CD14-positive monocyte (primary cell): ENCODE data around the gene AATK. TPM values are rescaled to one million over a fixed set of nuclear protein-coding genes. Genes with fewer than 3 reads are reported as not detected.

Experiments
- DNase-seq, 3 donors: peaks; one replicate each; pipeline ENCODE4 v3.0.0-alpha.2; 2011 to 2022
- H2AFZ ChIP-seq: 2 replicates; pipeline ENCODE4 v1.6.0; 2012; ENCODE audit warnings: mild to moderate bottlenecking, low read depth, low read length, inconsistent platforms; ENCODE audit not compliant: insufficient read depth, poor library complexity, severe bottlenecking
- H3K27ac ChIP-seq, 2 donors: 1 replicate in 1 of 2; 2 replicates in 1 of 2; pipeline ENCODE4 v1.5.1; 2012 to 2013; ENCODE audit warnings: low read length in 2 of 2, control low read depth in 1 of 2, inconsistent platforms in 1 of 2, low read depth in 1 of 2, mild to moderate bottlenecking in 1 of 2
- H3K27me3 ChIP-seq, 2 donors: one replicate each; pipeline versions ENCODE4 v1.6.0 to v1.6.1; 2011 to 2013; ENCODE audit warnings: low read length in 2 of 2; ENCODE audit not compliant: control insufficient read depth in 2 of 2, insufficient read depth in 2 of 2
- H3K36me3 ChIP-seq, 2 donors: replicated peaks in 1 of 2; 1 replicate in 1 of 2; 2 replicates in 1 of 2; pipeline versions ENCODE4 v1.5.1 to v1.6.1; 2012 to 2013; ENCODE audit warnings: low read length in 2 of 2, control low read depth in 1 of 2, inconsistent platforms in 1 of 2, mild to moderate bottlenecking in 1 of 2; ENCODE audit not compliant: insufficient read depth in 2 of 2, control insufficient read depth in 1 of 2
- H3K4me1 ChIP-seq, 2 donors: 1 replicate in 1 of 2; 2 replicates in 1 of 2; pipeline versions ENCODE4 v1.5.1 to v1.6.1; 2012 to 2013; ENCODE audit warnings: low read length in 2 of 2, control low read depth in 1 of 2, inconsistent platforms in 1 of 2, mild to moderate bottlenecking in 1 of 2, moderate library complexity in 1 of 2; ENCODE audit not compliant: insufficient read depth in 2 of 2, control insufficient read depth in 1 of 2
- H3K4me2 ChIP-seq: replicated peaks from 2 replicates; pipeline ENCODE3; 2012; ENCODE audit warnings: low read length, moderate library complexity, mild to moderate bottlenecking; ENCODE audit not compliant: poor library complexity, severe bottlenecking; ENCODE audit errors: extremely low read depth
- H3K4me3 ChIP-seq, 3 experiments: fragments of 200-600 bp in 1 of 3; sonication (generic) in 1 of 3; replicated peaks in 1 of 3; 1 replicate in 2 of 3; 2 replicates in 1 of 3; pipeline ENCODE4 v1.5.1; 2011 to 2013; ENCODE audit warnings: low read length in 3 of 3, mild to moderate bottlenecking in 3 of 3, control low read depth in 2 of 3, low read depth in 2 of 3, inconsistent platforms in 1 of 3, moderate library complexity in 1 of 3
- H3K79me2 ChIP-seq: 2 replicates; pipeline ENCODE4 v1.6.0; 2012; ENCODE audit warnings: mild to moderate bottlenecking, control low read depth, inconsistent platforms, low read length, moderate library complexity; ENCODE audit not compliant: insufficient read depth
- H3K9ac ChIP-seq: 2 replicates; pipeline ENCODE4 v1.6.0; 2017; ENCODE audit warnings: low read length, mild to moderate bottlenecking; ENCODE audit not compliant: insufficient read depth, poor library complexity, severe bottlenecking
- H3K9me3 ChIP-seq, 2 donors: replicated peaks in 1 of 2; 1 replicate in 1 of 2; 2 replicates in 1 of 2; pipeline versions ENCODE4 v1.5.1 to v1.6.1; 2012 to 2013; ENCODE audit warnings: low read length in 2 of 2, control low read depth in 1 of 2; ENCODE audit not compliant: control insufficient read depth in 1 of 2, insufficient read depth in 1 of 2
- H4K20me1 ChIP-seq: 2 replicates; pipeline ENCODE4 v1.6.0; 2012; ENCODE audit warnings: mild to moderate bottlenecking, low read length, control low read depth, moderate library complexity; ENCODE audit not compliant: insufficient read depth
- H3K27ac Mint-ChIP-seq, 7 donors: one replicate each; pipeline ENCODE4 v1.8.0; 2020; ENCODE audit warnings: mild to moderate bottlenecking in 7 of 7, mixed read lengths in 7 of 7, moderate library complexity in 6 of 7, inconsistent platforms in 2 of 7
- H3K27me3 Mint-ChIP-seq, 3 donors: one replicate each; pipeline ENCODE4 v1.8.0; 2021 to 2022; ENCODE audit warnings: low read depth in 3 of 3, mild to moderate bottlenecking in 3 of 3, mixed read lengths in 3 of 3, moderate library complexity in 3 of 3, inconsistent platforms in 1 of 3
- H3K36me3 Mint-ChIP-seq, 2 donors: one replicate each; pipeline ENCODE4 v1.8.0; 2020; ENCODE audit warnings: mixed read lengths in 2 of 2, inconsistent platforms in 1 of 2, mild to moderate bottlenecking in 1 of 2
- H3K4me1 Mint-ChIP-seq: one replicate; pipeline ENCODE4 v1.8.0; 2020; ENCODE audit warnings: mild to moderate bottlenecking, mixed read lengths
- H3K4me3 Mint-ChIP-seq, 2 donors: one replicate each; pipeline ENCODE4 v1.8.0; 2020; ENCODE audit warnings: mild to moderate bottlenecking in 2 of 2, mixed read lengths in 2 of 2, moderate library complexity in 1 of 2
- H3K9me3 Mint-ChIP-seq, 7 donors: one replicate each; pipeline ENCODE4 v1.8.0; 2020 to 2022; ENCODE audit warnings: mixed read lengths in 7 of 7, mild to moderate bottlenecking in 6 of 7, moderate library complexity in 6 of 7, inconsistent platforms in 2 of 7
- WGBS: methylation state at CpG from one replicate; pipeline ENCODE4 v1.1.5; 2013; ENCODE audit warnings: missing lambda C conversion rate; ENCODE audit not compliant: insufficient coverage; 5-methylcytosine and 5-hydroxymethylcytosine counted together
- intact Hi-C, 2 donors: fragments of 100-400 bp; cut with micrococcal nuclease; formaldehyde crosslinking; loops; one replicate each; pipeline versions ENCODE4 v1.15.0 to v1.15.1; 2023
- polyA plus RNA-seq, 3 donors: library from polyadenylated mRNA; depleted of rRNA in 1 of 3; unstranded in 2 of 3; stranded (reverse) in 1 of 3; fragments of 300-500 nt in 2 of 3; fragments of >200 nt in 1 of 3; fragmentation: Illumina TruSeq in 2 of 3; gene quantifications; 1 replicate in 2 of 3; 2 replicates in 1 of 3; pipeline ENCODE4 v1.2.3, GENCODE V29; 2012 to 2021
- TF ChIP-seq, protein P1 (sequence below): fragments of 200-600 bp; IDR thresholded peaks from one replicate; pipeline ENCODE4 v1.8.0; 2022; ENCODE audit warnings: antibody characterized with exemption, mild to moderate bottlenecking

AATK gene
- polyA plus RNA-seq, 3 donors = 0.93 to 15.3 (median 2.0) TPM

DNA sequence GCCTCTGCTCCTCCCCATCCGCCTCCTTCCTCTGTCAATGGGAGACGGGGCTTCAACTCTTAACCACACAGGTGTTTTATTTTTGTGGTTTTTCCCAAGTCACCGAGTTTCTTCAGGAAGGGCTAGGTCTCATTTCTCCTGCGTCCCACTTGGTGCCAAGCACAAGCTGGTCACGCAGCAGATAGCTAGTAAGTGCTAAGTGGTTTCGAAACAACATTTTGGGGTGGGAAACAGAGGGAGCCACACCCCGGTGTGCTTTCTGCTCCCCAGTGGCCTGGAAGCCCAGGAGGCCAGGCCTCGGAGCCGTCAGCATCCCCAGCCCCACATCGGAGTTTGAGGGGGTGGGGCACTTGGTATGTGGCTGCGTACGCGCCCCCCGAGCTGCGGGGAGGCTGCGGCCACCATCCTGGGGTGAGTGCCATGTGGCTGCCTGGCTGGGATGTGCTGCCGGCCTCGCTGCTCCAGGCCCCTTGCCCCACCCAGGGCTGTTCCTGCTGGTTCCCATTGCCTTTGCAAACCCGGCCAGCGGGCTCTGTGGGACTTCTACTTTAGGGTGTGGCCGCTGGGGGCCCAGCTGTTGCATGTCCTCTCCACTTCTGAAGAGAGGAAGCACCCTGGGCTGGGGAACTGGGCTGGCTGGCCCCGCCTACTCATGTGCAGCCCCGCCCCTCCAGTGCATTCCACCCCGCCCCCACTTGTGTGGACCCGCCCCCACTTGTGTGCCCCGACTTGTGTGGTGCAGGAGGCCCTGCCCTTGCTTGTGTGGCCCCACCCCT is 75.5 kb downstream of the AATK start:
- Histone ChIP-seq H2AFZ (peak overlapping the region; percentile 75), H3K9me3 (no peaks in the 10 kb centered on the region), H3K27me3 (peaks cover 0 to 2% of the 10 kb centered on the region in 2 donors), H3K4me1 (peaks cover 22% of the 10 kb centered on the region in 2 donors), H3K4me3 (peak overlapping the region in 1 of 3 experiments; percentile 63), H3K9ac (no peak overlapping the region), H3K36me3 (peaks cover 7 to 9% of the 10 kb centered on the region in 2 donors), H4K20me1 (no peaks in the 10 kb centered on the region), H3K27ac (peak overlapping the region; percentile 25 to 71), H3K79me2 (no peaks in the 10 kb centered on the region), H3K4me2 (peak overlapping the region; percentile 71)
- H3K4me3 Mint-ChIP-seq = peak overlapping the region in 1 of 2 donors; percentile 54
- H3K36me3 Mint-ChIP-seq = peaks cover 10 to 14% of the 10 kb centered on the region in 2 donors
- H3K27ac Mint-ChIP-seq = peak overlapping the region in 6 of 7 donors; percentile 30 to 83 (median 57)
- peaks cover 29% of the 10 kb centered on the region for H3K4me1 Mint-ChIP-seq
- DNase-seq = peak; percentile 81 to 87 (median 85)
- TF ChIP-seq, protein P1, sequence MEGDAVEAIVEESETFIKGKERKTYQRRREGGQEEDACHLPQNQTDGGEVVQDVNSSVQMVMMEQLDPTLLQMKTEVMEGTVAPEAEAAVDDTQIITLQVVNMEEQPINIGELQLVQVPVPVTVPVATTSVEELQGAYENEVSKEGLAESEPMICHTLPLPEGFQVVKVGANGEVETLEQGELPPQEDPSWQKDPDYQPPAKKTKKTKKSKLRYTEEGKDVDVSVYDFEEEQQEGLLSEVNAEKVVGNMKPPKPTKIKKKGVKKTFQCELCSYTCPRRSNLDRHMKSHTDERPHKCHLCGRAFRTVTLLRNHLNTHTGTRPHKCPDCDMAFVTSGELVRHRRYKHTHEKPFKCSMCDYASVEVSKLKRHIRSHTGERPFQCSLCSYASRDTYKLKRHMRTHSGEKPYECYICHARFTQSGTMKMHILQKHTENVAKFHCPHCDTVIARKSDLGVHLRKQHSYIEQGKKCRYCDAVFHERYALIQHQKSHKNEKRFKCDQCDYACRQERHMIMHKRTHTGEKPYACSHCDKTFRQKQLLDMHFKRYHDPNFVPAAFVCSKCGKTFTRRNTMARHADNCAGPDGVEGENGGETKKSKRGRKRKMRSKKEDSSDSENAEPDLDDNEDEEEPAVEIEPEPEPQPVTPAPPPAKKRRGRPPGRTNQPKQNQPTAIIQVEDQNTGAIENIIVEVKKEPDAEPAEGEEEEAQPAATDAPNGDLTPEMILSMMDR = no peak
- H3K9me3 Mint-ChIP-seq = no peaks in the 10 kb centered on the region
- 28% methylated on average over 17 of the region's 26 CpGs for WGBS
- intact Hi-C loops = loop anchor here in 1 of 2 donors (5.0 kb wide), 1 partner anchor 58 kb away; no protein-coding TSS in a partner anchor
- H3K27me3 Mint-ChIP-seq = peaks cover 0 to 5% (median under 1%) of the 10 kb centered on the region in 3 donors

DNA sequence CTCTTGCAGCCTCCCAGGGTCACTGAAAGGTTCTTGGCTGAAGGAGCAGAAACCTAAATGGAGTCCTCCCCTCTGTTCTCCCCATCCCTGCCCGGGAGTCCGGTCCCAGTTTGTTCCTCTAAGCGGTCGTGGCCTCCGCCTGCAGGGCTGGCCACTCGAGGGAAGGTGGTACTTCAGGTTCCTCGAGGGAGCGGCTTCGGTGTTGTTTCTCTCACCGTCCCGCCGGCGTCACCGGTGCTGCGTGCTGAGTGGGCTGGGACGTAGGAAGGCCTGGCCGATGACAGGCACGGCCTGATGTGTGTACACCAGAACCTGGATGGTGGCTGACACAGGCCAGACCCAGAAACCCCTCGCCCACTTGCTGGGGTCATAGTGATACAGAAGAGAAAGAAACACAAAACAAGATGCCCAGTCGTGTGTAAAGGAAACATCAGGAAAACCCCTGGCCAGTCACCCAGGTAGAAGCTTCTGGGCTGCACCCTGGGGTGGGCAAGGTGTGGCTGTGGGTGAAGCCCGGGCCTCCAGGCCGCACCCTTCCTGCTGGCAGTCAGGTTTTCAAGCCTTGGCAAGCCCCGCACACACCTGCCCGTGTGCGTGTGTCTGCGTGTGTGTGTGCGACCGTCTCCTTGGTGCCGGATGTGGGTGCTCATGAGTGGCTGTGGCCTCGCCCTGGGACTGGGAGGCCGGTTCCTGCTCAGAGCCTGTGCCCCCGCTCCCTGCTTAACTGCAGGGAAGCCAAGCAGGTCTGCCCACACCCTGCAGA is 79.1 kb downstream of the AATK start:
- no peak overlapping the region for H3K27ac ChIP-seq
- no peaks in the 10 kb centered on the region for H3K9me3 ChIP-seq
- peaks cover 15 to 16% of the 10 kb centered on the region in 2 donors for H3K36me3 Mint-ChIP-seq
- intact Hi-C loops = no loop called here
- no peak overlapping the region for H3K4me3 ChIP-seq
- peaks cover 8 to 15% of the 10 kb centered on the region in 2 donors for H3K36me3 ChIP-seq
- TF ChIP-seq, protein P1 = no peak
- H3K4me2 ChIP-seq = no peak overlapping the region
- no peaks in the 10 kb centered on the region for H4K20me1 ChIP-seq
- H3K9ac ChIP-seq = no peak overlapping the region
- peaks cover 15% of the 10 kb centered on the region for H3K4me1 Mint-ChIP-seq
- peaks cover 0 to 3% (median 0%) of the 10 kb centered on the region in 7 donors for H3K9me3 Mint-ChIP-seq
- no peaks in the 10 kb centered on the region for H3K27me3 ChIP-seq
- peaks cover 19 to 22% of the 10 kb centered on the region in 2 donors for H3K4me1 ChIP-seq
- WGBS = 92% methylated on average over 32 of the region's 32 CpGs
- H3K27ac Mint-ChIP-seq = peak overlapping the region in 1 of 7 donors; percentile 50
- H3K27me3 Mint-ChIP-seq = peaks cover 1 to 4% (median 2%) of the 10 kb centered on the region in 3 donors
- no peak overlapping the region for H2AFZ ChIP-seq
- no peaks in the 10 kb centered on the region for H3K79me2 ChIP-seq
- no peak for DNase-seq
- no peak overlapping the region for H3K4me3 Mint-ChIP-seq
